SH-SY5Y (cell line): Measurements from ENCODE around the gene RSF1.

Experiments used
- GATA2 ChIP-seq: IDR thresholded peaks from 2 replicates; pipeline ENCODE4 v1.6.1; 2011; ENCODE audit warnings: mild to moderate bottlenecking, low read depth, low read length
- GATA3 ChIP-seq: IDR thresholded peaks from 2 replicates; pipeline ENCODE4 v1.6.1; 2011; ENCODE audit warnings: low read depth, mild to moderate bottlenecking, low read length, moderate library complexity

GRCh38 chr11:77799338-77799737 is 21.2 kb downstream of the RSF1 start:
- TF ChIP-seq GATA2 = no peak
- TF ChIP-seq GATA3 = no peak
